HepG2 (cell line): Measurements from ENCODE around the gene SMAD3. TPM values are rescaled to one million over a fixed set of nuclear protein-coding genes. Genes with fewer than 3 reads are reported as not detected.
A peak's percentile ranks its signal among the peaks of the same experiment; 100 is the strongest.

Experiments
- ATAC-seq: fragments of 200-7000 bp; cut with Tn5 transposase; 3 replicates; pipeline ENCODE4 v1.9.1; 2020; ENCODE audit warnings: mild to moderate bottlenecking, moderate library complexity
- BruUV-seq: library from RNA; stranded (reverse); fragments of 400-500 nt; replicated peaks from 2 replicates; lab custom pipeline; 2021; lab: Mats Ljungman, UMichigan
- CTCF ChIA-PET: fragments of 300-600 bp; formaldehyde crosslinking; extraction: SDS; loops from one replicate; lab custom pipeline; 2021; ENCODE audit warnings: low total read pairs, inconsistent platforms, low intra/inter-chr PET ratio; lab: Yijun Ruan, JAX
- POLR2A ChIA-PET: fragments of 350-600 bp; sonication (Branson Sonifier 250); formaldehyde crosslinking; loops from one replicate; lab custom pipeline; 2020; ENCODE audit warnings: antibody characterized with exemption, inconsistent platforms; lab: Yijun Ruan, JAX
- DNase-seq: peaks from one replicate; pipeline ENCODE4 v3.0.0-alpha.2; 2015; ENCODE audit warnings: low spot score
- FAIRE-seq: peaks from 3 replicates; lab custom pipeline; 2011; peaks lifted over from hg19 to GRCh38; lab: Jason Lieb, UNC
- H2AFZ ChIP-seq: one replicate; pipeline ENCODE4 v1.6.1; 2011; ENCODE audit warnings: low read length, inconsistent platforms
- H3K27ac ChIP-seq: fragments of 300-600 bp; 3 replicates; pipeline ENCODE4 v1.8.0; 2011; ENCODE audit warnings: mixed run types, mild to moderate bottlenecking, mixed read lengths, low read length, inconsistent platforms; ENCODE audit not compliant: insufficient read depth; ENCODE audit errors: extremely low read length
- H3K27me3 ChIP-seq, 2 experiments: fragments of 200-600 bp in 1 of 2; 2 replicates in 1 of 2; 3 replicates in 1 of 2; pipeline versions ENCODE4 v1.6.0 to v1.8.0; 2011; ENCODE audit warnings: low read length in 2 of 2, mild to moderate bottlenecking in 2 of 2, moderate library complexity in 2 of 2, inconsistent platforms in 1 of 2; ENCODE audit not compliant: insufficient read depth in 2 of 2, control insufficient read depth in 1 of 2
- H3K36me3 ChIP-seq, 2 experiments: fragments of 200-600 bp in 1 of 2; replicated peaks in 1 of 2; 2 replicates in 1 of 2; 3 replicates in 1 of 2; pipeline versions ENCODE4 v1.5.1 to v1.8.0; 2011; ENCODE audit warnings: low read length in 2 of 2, inconsistent platforms in 1 of 2; ENCODE audit not compliant: insufficient read depth in 2 of 2, control insufficient read depth in 1 of 2
- H3K4me1 ChIP-seq: 2 replicates; pipeline ENCODE4 v1.5.1; 2012; ENCODE audit warnings: low read length, inconsistent platforms; ENCODE audit not compliant: insufficient read depth
- H3K4me2 ChIP-seq: 2 replicates; pipeline ENCODE4 v1.6.0; 2011; ENCODE audit warnings: low read depth, low read length, inconsistent platforms
- H3K4me3 ChIP-seq, 3 experiments: fragments of 200-600 bp in 1 of 3; sonication (generic), shearing (Covaris generic) in 1 of 3; replicated peaks in 1 of 3; 2 replicates each; pipeline ENCODE4 v1.5.1; 2011 to 2016; ENCODE audit warnings: low read length in 3 of 3, inconsistent platforms in 2 of 3, low read depth in 2 of 3, mild to moderate bottlenecking in 2 of 3, control low read depth in 1 of 3, mixed read lengths in 1 of 3; ENCODE audit not compliant: insufficient read depth in 1 of 3
- H3K79me2 ChIP-seq: one replicate; pipeline ENCODE4 v1.6.1; 2011; ENCODE audit warnings: low read length, inconsistent platforms; ENCODE audit not compliant: insufficient read depth
- H3K9ac ChIP-seq: 2 replicates; pipeline ENCODE4 v1.6.0; 2011; ENCODE audit warnings: mild to moderate bottlenecking, low read depth, low read length, inconsistent platforms; ENCODE audit not compliant: insufficient read depth
- H3K9me3 ChIP-seq: 2 replicates; pipeline ENCODE4 v1.5.1; 2012; ENCODE audit warnings: mild to moderate bottlenecking, low read length
- H4K20me1 ChIP-seq: 2 replicates; pipeline ENCODE4 v1.6.0; 2011; ENCODE audit warnings: inconsistent platforms, mild to moderate bottlenecking, low read length, moderate library complexity; ENCODE audit not compliant: insufficient read depth
- MXD4 ChIP-seq: IDR thresholded peaks from 2 replicates; pipeline ENCODE4 v1.6.1; 2016; ENCODE audit warnings: mild to moderate bottlenecking, missing biosample characterization, missing genetic modification reagents
- PAF1 ChIP-seq: IDR thresholded peaks from 2 replicates; pipeline ENCODE4 v1.6.1; 2016; ENCODE audit warnings: missing genetic modification reagents, missing compliant biosample characterization
- ZNF841 ChIP-seq: sonication (generic); formaldehyde crosslinking; IDR thresholded peaks from 2 replicates; pipeline ENCODE4 v1.8.1; 2023; ENCODE audit warnings: missing genetic modification reagents, borderline replicate concordance
- WGBS: methylation state at CpG from one replicate; pipeline ENCODE4 v1.1.6; 2017; ENCODE audit warnings: low lambda C conversion rate; 5-methylcytosine and 5-hydroxymethylcytosine counted together
- in situ Hi-C: cut with HindIII; loops from 2 replicates; pipeline ENCODE4 v1.10.0; 2017; ENCODE audit warnings: low pct_unique_long_range_greater_than_20kb; ENCODE audit not compliant: extremely low pct_ligation_motif_present
- intact Hi-C: fragments of 100-400 bp; cut with micrococcal nuclease; formaldehyde crosslinking; loops from one replicate; pipeline ENCODE4 v1.10.0; 2022; ENCODE audit not compliant: unreplicated experiment
- polyA plus RNA-seq, 8 experiments: library from polyadenylated mRNA; depleted of rRNA in 3 of 8; stranded (reverse) in 7 of 8; unstranded in 1 of 8; fragments of >200 nt; fragmentation: Illumina TruSeq in 4 of 8; extraction: Trizol in 4 of 8; gene quantifications; 2 replicates each; pipeline versions ENCODE4 v1.2.1 to v1.2.3, GENCODE V29; 2011 to 2016; ENCODE audit warnings: low read depth in 4 of 8, missing spikeins in 1 of 8, mixed read lengths in 1 of 8; ENCODE audit not compliant: insufficient read depth in 1 of 8
- total RNA-seq, 5 experiments: library from RNA; depleted of rRNA; stranded (reverse); fragments of >200 nt; fragmentation: Illumina TruSeq; extraction: Trizol; gene quantifications; 2 replicates each; pipeline ENCODE4 v1.2.3, GENCODE V29; 2016; ENCODE audit warnings: low read depth in 1 of 5
- TF ChIP-seq, protein P1 (sequence below): IDR thresholded peaks from 2 replicates; pipeline ENCODE4 v1.6.1; 2016
- TF ChIP-seq, protein P2 (sequence below): sonication (generic); formaldehyde crosslinking; IDR thresholded peaks from 2 replicates; pipeline ENCODE4 v1.4.0; 2020; ENCODE audit warnings: missing genetic modification reagents

The SMAD3 gene
- total and polyA plus RNA-seq, 2 of the 13 experiments (the other 11 are each of a cell fraction or from before 2014, with no cell fraction given) = 8.6 to 56.3 TPM

DNA sequence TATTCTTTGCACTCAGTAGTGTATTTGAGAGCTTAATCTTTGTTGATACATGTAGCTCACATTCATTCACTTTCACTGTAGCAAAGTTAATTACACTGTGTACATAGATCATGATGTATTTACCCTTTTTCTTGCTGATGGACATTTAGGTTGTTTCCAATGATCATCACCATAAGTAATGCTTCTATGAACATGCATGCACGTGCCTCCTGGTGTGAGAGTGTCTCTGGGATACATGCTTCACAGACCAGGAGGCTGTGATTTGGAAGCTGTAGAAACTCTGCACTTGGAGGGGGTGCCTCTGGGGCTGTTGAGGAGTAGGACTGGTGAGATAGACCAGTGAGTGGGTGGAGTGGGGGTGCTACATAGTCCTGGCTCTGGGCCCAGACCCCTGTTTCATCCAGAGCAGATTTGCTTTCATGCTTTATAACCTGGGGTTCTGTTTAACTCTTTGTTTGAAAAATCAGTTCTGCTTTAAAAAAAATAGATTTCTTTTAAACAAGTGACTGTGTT lies 18.2 kb upstream of the SMAD3 start:
- POLR2A ChIA-PET = interaction anchor here (1.0 to 12.1 kb wide), 6 partner anchors 9 to 88 kb away, joined by 3 to 248 read pairs (median 4); partner anchors contain the start of gene SMAD3
- H3K36me3 ChIP-seq = peaks cover 0 to 14% of the 10 kb centered on the region in 2 experiments; a peak in 2 of 5 replicates
- no peak for DNase-seq
- CTCF ChIA-PET = no interaction called here
- no TSS peak for BruUV-seq
- 86% methylated on average over 1 of the region's 1 CpG for WGBS
- no peaks in the 10 kb centered on the region for H3K27me3 ChIP-seq
- H3K4me3 ChIP-seq = no peak overlapping the region
- TF ChIP-seq, protein P1, sequence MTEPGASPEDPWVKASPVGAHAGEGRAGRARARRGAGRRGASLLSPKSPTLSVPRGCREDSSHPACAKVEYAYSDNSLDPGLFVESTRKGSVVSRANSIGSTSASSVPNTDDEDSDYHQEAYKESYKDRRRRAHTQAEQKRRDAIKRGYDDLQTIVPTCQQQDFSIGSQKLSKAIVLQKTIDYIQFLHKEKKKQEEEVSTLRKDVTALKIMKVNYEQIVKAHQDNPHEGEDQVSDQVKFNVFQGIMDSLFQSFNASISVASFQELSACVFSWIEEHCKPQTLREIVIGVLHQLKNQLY (CRISPR knock-in tag) = no peak
- TF ChIP-seq MXD4 (CRISPR knock-in tag) = no peak
- peak; percentile 69; the same call in 1 of the 2 replicates for TF ChIP-seq PAF1 (CRISPR knock-in tag)
- no peak for TF ChIP-seq ZNF841 (CRISPR knock-in tag)
- TF ChIP-seq, protein P2, sequence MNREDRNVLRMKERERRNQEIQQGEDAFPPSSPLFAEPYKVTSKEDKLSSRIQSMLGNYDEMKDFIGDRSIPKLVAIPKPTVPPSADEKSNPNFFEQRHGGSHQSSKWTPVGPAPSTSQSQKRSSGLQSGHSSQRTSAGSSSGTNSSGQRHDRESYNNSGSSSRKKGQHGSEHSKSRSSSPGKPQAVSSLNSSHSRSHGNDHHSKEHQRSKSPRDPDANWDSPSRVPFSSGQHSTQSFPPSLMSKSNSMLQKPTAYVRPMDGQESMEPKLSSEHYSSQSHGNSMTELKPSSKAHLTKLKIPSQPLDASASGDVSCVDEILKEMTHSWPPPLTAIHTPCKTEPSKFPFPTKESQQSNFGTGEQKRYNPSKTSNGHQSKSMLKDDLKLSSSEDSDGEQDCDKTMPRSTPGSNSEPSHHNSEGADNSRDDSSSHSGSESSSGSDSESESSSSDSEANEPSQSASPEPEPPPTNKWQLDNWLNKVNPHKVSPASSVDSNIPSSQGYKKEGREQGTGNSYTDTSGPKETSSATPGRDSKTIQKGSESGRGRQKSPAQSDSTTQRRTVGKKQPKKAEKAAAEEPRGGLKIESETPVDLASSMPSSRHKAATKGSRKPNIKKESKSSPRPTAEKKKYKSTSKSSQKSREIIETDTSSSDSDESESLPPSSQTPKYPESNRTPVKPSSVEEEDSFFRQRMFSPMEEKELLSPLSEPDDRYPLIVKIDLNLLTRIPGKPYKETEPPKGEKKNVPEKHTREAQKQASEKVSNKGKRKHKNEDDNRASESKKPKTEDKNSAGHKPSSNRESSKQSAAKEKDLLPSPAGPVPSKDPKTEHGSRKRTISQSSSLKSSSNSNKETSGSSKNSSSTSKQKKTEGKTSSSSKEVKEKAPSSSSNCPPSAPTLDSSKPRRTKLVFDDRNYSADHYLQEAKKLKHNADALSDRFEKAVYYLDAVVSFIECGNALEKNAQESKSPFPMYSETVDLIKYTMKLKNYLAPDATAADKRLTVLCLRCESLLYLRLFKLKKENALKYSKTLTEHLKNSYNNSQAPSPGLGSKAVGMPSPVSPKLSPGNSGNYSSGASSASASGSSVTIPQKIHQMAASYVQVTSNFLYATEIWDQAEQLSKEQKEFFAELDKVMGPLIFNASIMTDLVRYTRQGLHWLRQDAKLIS (CRISPR knock-in tag) = 0 out of 2 replicates have a peak, but pooled peaks have one; percentile 0
- TF ChIP-seq, all 625 proteins: peak for 2
- Histone ChIP-seq H3K9me3 (no peaks in the 10 kb centered on the region), H4K20me1 (no peaks in the 10 kb centered on the region), H3K4me1 (no peaks in the 10 kb centered on the region; the same call in none of the 2 replicates), H3K79me2 (peaks cover 15% of the 10 kb centered on the region), H3K27ac (peak overlapping the region; percentile 100), H3K4me2 (no peak overlapping the region), H2AFZ (no peak overlapping the region), H3K9ac (peak overlapping the region; percentile 93)
- no peak for FAIRE-seq
- no peak for ATAC-seq
- in situ Hi-C loops (no loop called here), intact Hi-C loops (no loop called here)
